Lung (tissue), 12 donors: ENCODE measurements around the gene RARG. TPM values are rescaled to one million over a fixed set of nuclear protein-coding genes. Genes with fewer than 3 reads are reported as not detected.
A peak's percentile ranks its signal among the peaks of the same experiment; 100 is the strongest.

ENCODE experiments used
- ATAC-seq: fragments of 200-7000 bp; cut with Tn5 transposase; one replicate; pipeline ENCODE4 v1.9.1; 2020; ENCODE audit warnings: moderate number of reproducible peaks; ENCODE audit not compliant: insufficient read depth, low FRiP score
- DNase-seq, 3 donors: peaks; one replicate each; pipeline ENCODE4 v3.0.0-alpha.2; 2013 to 2017
- H3K27ac ChIP-seq, 2 donors: one replicate each; pipeline ENCODE4 v1.5.1; 2013; ENCODE audit warnings: mild to moderate bottlenecking in 2 of 2, moderate library complexity in 2 of 2, control low read depth in 1 of 2, inconsistent platforms in 1 of 2, low read depth in 1 of 2, low read length in 1 of 2
- H3K27me3 ChIP-seq, 3 donors: one replicate each; pipeline ENCODE4 v1.5.1; 2013; ENCODE audit warnings: low read length in 2 of 3; ENCODE audit not compliant: control insufficient read depth in 3 of 3, insufficient read depth in 3 of 3
- H3K36me3 ChIP-seq, 4 donors: one replicate each; pipeline ENCODE4 v1.5.1; 2013; ENCODE audit warnings: low read length in 4 of 4, mild to moderate bottlenecking in 1 of 4, moderate library complexity in 1 of 4; ENCODE audit not compliant: control insufficient read depth in 4 of 4, insufficient read depth in 4 of 4
- H3K4me1 ChIP-seq, 5 donors: one replicate each; pipeline ENCODE4 v1.5.1; 2013; ENCODE audit warnings: low read length in 5 of 5, mild to moderate bottlenecking in 2 of 5, moderate library complexity in 1 of 5; ENCODE audit not compliant: control insufficient read depth in 5 of 5, insufficient read depth in 5 of 5
- H3K4me3 ChIP-seq: one replicate; pipeline ENCODE4 v1.5.1; 2013; ENCODE audit warnings: mild to moderate bottlenecking, control low read depth, moderate library complexity
- H3K9ac ChIP-seq, 2 donors: one replicate each; pipeline ENCODE4 v1.5.1; 2013; ENCODE audit warnings: low read length in 2 of 2, control low read depth in 1 of 2; ENCODE audit not compliant: insufficient read depth in 1 of 2
- H3K9me3 ChIP-seq, 4 donors: one replicate each; pipeline ENCODE4 v1.5.1; 2013; ENCODE audit warnings: low read length in 3 of 4, mild to moderate bottlenecking in 1 of 4, moderate library complexity in 1 of 4; ENCODE audit not compliant: control insufficient read depth in 4 of 4, insufficient read depth in 3 of 4
- WGBS, 2 donors: extraction: QIAGEN DNeasy Blood & Tissue Kit; methylation state at CpG; one replicate each; pipeline ENCODE4 v1.1.7; 2013; 5-methylcytosine and 5-hydroxymethylcytosine counted together
- polyA plus RNA-seq, 2 donors: library from polyadenylated mRNA; stranded (reverse); fragments of 200-250 nt; gene quantifications; one replicate each; pipeline ENCODE4 v1.2.1, GENCODE V29; 2013
- total RNA-seq, 2 donors: library from RNA; depleted of rRNA in 1 of 2; stranded (reverse); fragments of >200 nt in 1 of 2; gene quantifications; one replicate each; pipeline ENCODE4 v1.2.1, GENCODE V29; 2014 to 2021
- TF ChIP-seq, protein P1 (sequence below): IDR thresholded peaks from 2 replicates; pipeline ENCODE4 v1.5.1; 2012; ENCODE audit warnings: mild to moderate bottlenecking; ENCODE audit errors: control extremely low read depth, extremely low read depth
- donor health status: control.
- donor health status: control.
- donor health status: Bipolar disorder and iron deficiency.
- donor health status: healthy.
- donor health status: DM: yes; HTN: yes; CAD: no.

RARG gene
- total and polyA plus RNA-seq, 4 donors: 12.0 to 29.7 (median 21.0) TPM

DNA sequence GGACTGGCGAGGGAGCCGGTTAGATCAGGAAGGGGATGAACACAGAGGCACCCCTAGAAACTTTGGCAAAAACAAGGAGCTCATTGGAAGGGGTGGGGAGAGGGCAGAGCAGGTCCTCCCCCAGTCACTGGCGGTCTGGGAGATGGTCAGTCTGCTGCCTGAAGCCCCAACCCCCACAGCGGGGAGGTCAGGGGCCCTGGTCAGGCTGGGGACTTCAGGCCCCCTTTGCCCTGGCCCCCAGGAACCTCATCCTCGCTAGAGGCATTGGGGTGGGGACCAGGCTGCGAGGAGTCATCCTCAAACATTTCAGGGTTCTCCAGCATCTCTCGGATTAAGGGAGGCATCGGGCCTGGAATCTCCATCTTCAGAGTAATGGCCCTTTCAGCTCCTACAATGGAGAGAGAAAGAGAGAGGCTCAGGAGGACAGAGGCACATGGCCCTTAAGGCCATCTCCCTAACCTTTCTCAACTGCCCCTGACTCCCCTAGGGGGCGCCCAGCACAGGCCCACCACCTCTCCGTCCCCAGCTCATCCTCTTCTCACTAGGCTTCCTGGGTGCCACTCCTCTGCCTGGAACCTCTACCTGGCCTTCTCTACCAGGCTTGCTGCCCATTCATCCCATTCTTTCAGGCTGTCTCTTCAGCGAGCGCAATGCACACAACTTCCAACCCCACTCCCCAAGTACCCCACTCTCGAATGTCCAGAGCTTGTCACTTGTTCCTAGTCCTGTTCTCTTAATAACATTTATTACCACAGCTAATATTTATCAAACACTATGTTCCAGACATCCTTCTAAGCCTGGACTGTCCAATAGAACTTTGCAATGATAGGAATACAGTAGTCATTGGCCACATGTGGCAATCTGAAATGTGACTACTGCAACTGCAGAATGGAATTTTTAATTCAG lies 20.3 kb downstream of the RARG start:
- ATAC-seq: no peak
- peaks cover 0 to 20% (median 9%) of the 10 kb centered on the region in 5 donors for H3K4me1 ChIP-seq
- no peak overlapping the region for H3K27ac ChIP-seq
- peaks cover 0 to 31% (median 29%) of the 10 kb centered on the region in 4 donors for H3K36me3 ChIP-seq
- no peak overlapping the region for H3K9ac ChIP-seq
- peak in 1 of 3 donors; percentile 7 for DNase-seq
- H3K9me3 ChIP-seq: no peaks in the 10 kb centered on the region
- H3K4me3 ChIP-seq: no peak overlapping the region
- no peaks in the 10 kb centered on the region for H3K27me3 ChIP-seq
- TF ChIP-seq, protein P1, sequence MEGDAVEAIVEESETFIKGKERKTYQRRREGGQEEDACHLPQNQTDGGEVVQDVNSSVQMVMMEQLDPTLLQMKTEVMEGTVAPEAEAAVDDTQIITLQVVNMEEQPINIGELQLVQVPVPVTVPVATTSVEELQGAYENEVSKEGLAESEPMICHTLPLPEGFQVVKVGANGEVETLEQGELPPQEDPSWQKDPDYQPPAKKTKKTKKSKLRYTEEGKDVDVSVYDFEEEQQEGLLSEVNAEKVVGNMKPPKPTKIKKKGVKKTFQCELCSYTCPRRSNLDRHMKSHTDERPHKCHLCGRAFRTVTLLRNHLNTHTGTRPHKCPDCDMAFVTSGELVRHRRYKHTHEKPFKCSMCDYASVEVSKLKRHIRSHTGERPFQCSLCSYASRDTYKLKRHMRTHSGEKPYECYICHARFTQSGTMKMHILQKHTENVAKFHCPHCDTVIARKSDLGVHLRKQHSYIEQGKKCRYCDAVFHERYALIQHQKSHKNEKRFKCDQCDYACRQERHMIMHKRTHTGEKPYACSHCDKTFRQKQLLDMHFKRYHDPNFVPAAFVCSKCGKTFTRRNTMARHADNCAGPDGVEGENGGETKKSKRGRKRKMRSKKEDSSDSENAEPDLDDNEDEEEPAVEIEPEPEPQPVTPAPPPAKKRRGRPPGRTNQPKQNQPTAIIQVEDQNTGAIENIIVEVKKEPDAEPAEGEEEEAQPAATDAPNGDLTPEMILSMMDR: no peak
- 91 to 93% methylated on average over 13 of the region's 13 CpGs for WGBS, 2 donors

DNA sequence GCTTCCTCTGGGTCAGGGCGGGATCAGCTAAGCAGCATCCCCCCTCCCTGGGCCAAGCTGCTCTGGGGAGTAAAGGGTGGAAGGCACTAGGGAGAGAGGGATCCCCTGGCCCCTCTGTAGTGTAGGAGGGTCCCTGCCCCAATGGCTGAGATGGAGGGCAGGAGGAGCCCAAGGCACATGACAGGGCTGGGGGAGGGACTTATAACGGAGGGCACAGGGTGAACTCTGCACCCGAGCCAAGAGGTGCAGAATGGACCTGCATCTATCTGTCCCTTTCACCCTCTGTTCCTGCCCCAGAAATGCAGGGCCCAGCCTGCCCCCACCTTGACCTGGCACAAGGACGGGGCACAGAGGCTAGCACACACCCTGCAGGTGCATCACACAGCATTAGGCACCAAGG lies 21.2 kb downstream of the RARG start:
- peak in 1 of 3 donors; percentile 9 for DNase-seq
- no peak overlapping the region for H3K9ac ChIP-seq
- H3K36me3 ChIP-seq: peaks cover 0 to 31% (median 29%) of the 10 kb centered on the region in 4 donors
- whole genome bisulfite sequencing, 2 donors: 62 to 76% methylated on average over 4 of the region's 4 CpGs
- no peak overlapping the region for H3K27ac ChIP-seq
- ATAC-seq: no peak
- no peaks in the 10 kb centered on the region for H3K9me3 ChIP-seq
- TF ChIP-seq, protein P1: no peak
- no peaks in the 10 kb centered on the region for H3K27me3 ChIP-seq
- H3K4me3 ChIP-seq: no peak overlapping the region
- H3K4me1 ChIP-seq: peaks cover 0 to 15% (median 0%) of the 10 kb centered on the region in 5 donors

DNA sequence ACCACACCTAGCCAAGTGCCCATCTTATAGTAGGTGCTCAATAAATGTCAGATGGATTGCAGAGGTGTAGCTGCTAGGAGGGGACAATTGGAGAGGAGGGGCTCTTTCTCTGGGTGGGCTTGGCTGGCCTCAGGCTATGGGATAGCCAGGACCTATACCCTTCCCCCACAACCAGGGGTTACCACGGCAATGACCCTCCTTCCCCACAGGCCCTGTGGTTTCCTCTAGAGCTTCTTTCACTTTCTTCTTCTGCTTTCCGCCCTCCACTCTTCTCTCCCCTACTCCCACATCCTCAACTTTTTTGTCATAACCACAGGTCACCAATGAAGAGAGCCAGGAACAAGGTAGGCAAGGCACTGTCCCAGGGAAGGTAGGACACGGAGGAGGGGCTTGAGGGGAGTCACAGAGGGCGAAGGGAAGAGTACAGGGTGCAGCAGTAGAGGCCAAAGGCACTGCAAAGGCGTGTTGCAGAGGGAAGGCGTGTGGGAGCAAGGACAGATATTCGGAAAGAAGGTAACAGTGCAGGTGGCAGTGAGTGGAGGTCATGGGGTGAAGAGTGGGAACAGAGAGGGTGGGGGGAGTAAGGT lies 23.0 kb downstream of the RARG start:
- Histone ChIP-seq H3K4me3 (no peak overlapping the region), H3K9ac (no peak overlapping the region)
- ATAC-seq: no peak

More for the DNA sequence above, 23.0 kb downstream of the RARG start:
- WGBS, 2 donors: 26 to 53% methylated on average over 7 of the region's 7 CpGs
- Histone ChIP-seq H3K27ac (peak overlapping the region in 1 of 2 donors; percentile 34), H3K9me3 (no peaks in the 10 kb centered on the region), H3K36me3 (peaks cover 0 to 25% (median 23%) of the 10 kb centered on the region in 4 donors), H3K27me3 (no peaks in the 10 kb centered on the region), H3K4me1 (peaks cover 0 to 4% (median 0%) of the 10 kb centered on the region in 5 donors)
- peak in 1 of 3 donors; percentile 10 for DNase-seq
- TF ChIP-seq, protein P1: no peak
